ENCODE results near the gene CLIC3.
A peak's percentile ranks its signal among the peaks of the same experiment; 100 is the strongest.

The CLIC3 gene

GRCh38 chr9:136981588-136982231 lies 14.7 kb downstream of the CLIC3 start:
- DNase-seq = no peak
- in situ Hi-C loops (cut with HindIII; ENCODE audit: low pct_ligation_motif_present, low sequenced_read_pairs) = no loop called here
- no peak for TF ChIP-seq CTCF (IDR thresholded peaks at IDR 0.05; ENCODE audit: low read depth, low read length, missing control alignments)
- Histone ChIP-seq H3K27ac (no peak overlapping the region), H3K27me3 (replicated peaks) (peaks cover 23% of the 10 kb centered on the region), H3K36me3 (replicated peaks) (no peaks in the 10 kb centered on the region), H3K4me3 (ENCODE audit: low read depth, low read length) (no peak overlapping the region)

GRCh38 chr9:136980669-136981478 lies 15.5 kb downstream of the CLIC3 start:
- DNase-seq = no peak
- H3K27ac ChIP-seq = no peak overlapping the region
- H3K4me3 ChIP-seq (ENCODE audit: low read depth, low read length) = no peak overlapping the region
- no peaks in the 10 kb centered on the region for H3K36me3 ChIP-seq (replicated peaks)
- peaks cover 15% of the 10 kb centered on the region for H3K27me3 ChIP-seq (replicated peaks)
- in situ Hi-C loops (cut with HindIII; ENCODE audit: low pct_ligation_motif_present, low sequenced_read_pairs) = no loop called here
- TF ChIP-seq CTCF (IDR thresholded peaks at IDR 0.05; ENCODE audit: low read depth, low read length, missing control alignments) = no peak

GRCh38 chr9:136979769-136980587 lies 16.4 kb downstream of the CLIC3 start:
- TF ChIP-seq CTCF (IDR thresholded peaks at IDR 0.05; ENCODE audit: low read depth, low read length, missing control alignments) = no peak
- Histone ChIP-seq H3K36me3 (replicated peaks) (no peaks in the 10 kb centered on the region), H3K27me3 (replicated peaks) (peaks cover 8% of the 10 kb centered on the region), H3K4me3 (ENCODE audit: low read depth, low read length) (no peak overlapping the region), H3K27ac (no peak overlapping the region)
- in situ Hi-C loops (cut with HindIII; ENCODE audit: low pct_ligation_motif_present, low sequenced_read_pairs) = no loop called here
- DNase-seq = no peak

GRCh38 chr9:136978865-136979544 lies 17.4 kb downstream of the CLIC3 start:
- no peak for DNase-seq
- Histone ChIP-seq H3K36me3 (replicated peaks) (no peaks in the 10 kb centered on the region), H3K4me3 (ENCODE audit: low read depth, low read length) (no peak overlapping the region), H3K27me3 (replicated peaks) (no peaks in the 10 kb centered on the region), H3K27ac (no peak overlapping the region)
- in situ Hi-C loops (cut with HindIII; ENCODE audit: low pct_ligation_motif_present, low sequenced_read_pairs) = no loop called here
- TF ChIP-seq CTCF (IDR thresholded peaks at IDR 0.05; ENCODE audit: low read depth, low read length, missing control alignments) = no peak

- no peak for TF ChIP-seq CTCF (IDR thresholded peaks at IDR 0.05; ENCODE audit: low read depth, low read length, missing control alignments)
- H3K27me3 ChIP-seq (replicated peaks) = no peaks in the 10 kb centered on the region
- DNase-seq = peak; percentile 38
- H3K4me3 ChIP-seq (ENCODE audit: low read depth, low read length) = peak overlapping the region; percentile 56
- in situ Hi-C loops (cut with HindIII; ENCODE audit: low pct_ligation_motif_present, low sequenced_read_pairs) = no loop called here
- H3K36me3 ChIP-seq (replicated peaks) = no peaks in the 10 kb centered on the region
- no peak overlapping the region for H3K27ac ChIP-seq
Observed at GRCh38 chr9:136978073-136978864, 18.1 kb downstream of the CLIC3 start.

All from brain microvascular endothelial cell (primary cell).